HEK293 (cell line): Measurements from ENCODE around the gene TBC1D20.
A peak's percentile ranks its signal among the peaks of the same experiment; 100 is the strongest.

Experiments
- CTCF ChIA-PET: fragments of 350-600 bp; formaldehyde crosslinking; extraction: SDS; loops from one replicate; lab custom pipeline; 2021; ENCODE audit warnings: antibody characterized with exemption; lab: Yijun Ruan, JAX
- POLR2A ChIA-PET: fragments of 300-600 bp; formaldehyde crosslinking; extraction: SDS; loops from one replicate; lab custom pipeline; 2020; ENCODE audit warnings: antibody characterized with exemption, inconsistent platforms; lab: Yijun Ruan, JAX
- H3K27ac ChIP-seq: fragments of 200-500 bp; sonication (Bioruptor generic); 2 replicates; pipeline ENCODE4 v1.5.1; 2014; ENCODE audit warnings: low read depth, low read length, control low read depth, inconsistent platforms; ENCODE audit errors: extremely low read depth
- H3K36me3 ChIP-seq, 2 experiments: fragments of 200-500 bp in 1 of 2; sonication (Bioruptor generic) in 1 of 2; 1 replicate in 1 of 2; 2 replicates in 1 of 2; pipeline ENCODE4 v1.5.1; 2014 to 2017; ENCODE audit warnings: inconsistent platforms in 2 of 2, low read length in 2 of 2; ENCODE audit not compliant: control insufficient read depth in 2 of 2, insufficient read depth in 1 of 2
- H3K4me1 ChIP-seq: fragments of 200-500 bp; sonication (Bioruptor generic); 2 replicates; pipeline ENCODE4 v1.5.1; 2014; ENCODE audit warnings: mild to moderate bottlenecking, low read length, inconsistent platforms; ENCODE audit not compliant: control insufficient read depth, insufficient read depth
- H3K4me3 ChIP-seq: 2 replicates; pipeline ENCODE4 v1.5.1; 2011; ENCODE audit warnings: low read depth, mild to moderate bottlenecking, control low read depth, low read length, moderate library complexity
- H3K9me3 ChIP-seq: fragments of 200-500 bp; sonication (Bioruptor generic); 2 replicates; pipeline ENCODE4 v1.5.1; 2014; ENCODE audit warnings: low read depth, low read length, inconsistent platforms; ENCODE audit not compliant: control insufficient read depth, insufficient read depth
- ZBTB21 ChIP-seq: fragments of 450-650 bp; formaldehyde crosslinking; IDR thresholded peaks from 2 replicates; pipeline ENCODE4 v1.5.1; 2017; ENCODE audit warnings: missing biosample characterization, missing genetic modification characterization
- ZEB2 ChIP-seq: fragments of 450-650 bp; formaldehyde crosslinking; IDR thresholded peaks from 2 replicates; pipeline ENCODE4 v1.5.1; 2016; ENCODE audit warnings: missing biosample characterization, missing genetic modification characterization
- ZFP37 ChIP-seq: fragments of 450-650 bp; formaldehyde crosslinking; IDR thresholded peaks from 2 replicates; pipeline ENCODE4 v1.5.1; 2016; ENCODE audit warnings: missing biosample characterization, missing genetic modification characterization
- ZFP69B ChIP-seq: fragments of 450-650 bp; formaldehyde crosslinking; IDR thresholded peaks from 2 replicates; pipeline ENCODE4 v1.5.1; 2016; ENCODE audit warnings: missing biosample characterization, missing genetic modification characterization
- ZNF266 ChIP-seq: fragments of 450-650 bp; formaldehyde crosslinking; IDR thresholded peaks from 2 replicates; pipeline ENCODE4 v1.5.1; 2016; ENCODE audit warnings: missing biosample characterization, missing genetic modification characterization, low read depth
- ZNF324 ChIP-seq: fragments of 450-650 bp; formaldehyde crosslinking; IDR thresholded peaks from 2 replicates; pipeline ENCODE4 v1.5.1; 2016; ENCODE audit warnings: missing biosample characterization, missing genetic modification characterization
- ZNF350 ChIP-seq: fragments of 450-650 bp; formaldehyde crosslinking; IDR thresholded peaks from 2 replicates; pipeline ENCODE4 v1.5.0; 2017; ENCODE audit warnings: missing biosample characterization, mild to moderate bottlenecking, missing genetic modification characterization
- ZNF48 ChIP-seq: fragments of 450-650 bp; formaldehyde crosslinking; IDR thresholded peaks from 2 replicates; pipeline ENCODE4 v1.5.1; 2016; ENCODE audit warnings: missing biosample characterization, missing genetic modification characterization
- ZNF521 ChIP-seq: fragments of 450-650 bp; formaldehyde crosslinking; IDR thresholded peaks from 2 replicates; pipeline ENCODE4 v1.5.1; 2017; ENCODE audit warnings: missing biosample characterization, mild to moderate bottlenecking, missing genetic modification characterization
- ZNF530 ChIP-seq: fragments of 450-650 bp; formaldehyde crosslinking; IDR thresholded peaks from 2 replicates; pipeline ENCODE4 v1.5.1; 2016; ENCODE audit warnings: low read depth, missing biosample characterization, missing genetic modification characterization
- ZNF555 ChIP-seq: fragments of 450-650 bp; formaldehyde crosslinking; conservative IDR thresholded peaks from 2 replicates; pipeline ENCODE4 v1.5.1; 2017; ENCODE audit warnings: missing biosample characterization, mild to moderate bottlenecking, missing genetic modification characterization, inconsistent platforms
- ZNF558 ChIP-seq: fragments of 450-650 bp; formaldehyde crosslinking; IDR thresholded peaks from 2 replicates; pipeline ENCODE4 v1.5.1; 2016; ENCODE audit warnings: missing biosample characterization, missing genetic modification characterization
- ZSCAN30 ChIP-seq: fragments of 450-650 bp; IDR thresholded peaks from 2 replicates; pipeline ENCODE4 v1.5.1; 2018; ENCODE audit warnings: missing biosample characterization, mild to moderate bottlenecking, missing genetic modification characterization, moderate library complexity
- TF ChIP-seq, protein P1 (sequence below): fragments of 450-650 bp; formaldehyde crosslinking; IDR thresholded peaks from 2 replicates; pipeline ENCODE4 v1.5.1; 2016; ENCODE audit warnings: missing biosample characterization, missing genetic modification characterization
- TF ChIP-seq, protein P2 (sequence below): fragments of 450-650 bp; formaldehyde crosslinking; IDR thresholded peaks from 2 replicates; pipeline ENCODE4 v1.5.1; 2016; ENCODE audit warnings: missing biosample characterization, missing genetic modification characterization
- TF ChIP-seq, protein P3 (sequence below): fragments of 450-650 bp; formaldehyde crosslinking; IDR thresholded peaks from 2 replicates; pipeline ENCODE4; 2016; ENCODE audit warnings: missing biosample characterization, missing genetic modification characterization

The TBC1D20 gene

DNA sequence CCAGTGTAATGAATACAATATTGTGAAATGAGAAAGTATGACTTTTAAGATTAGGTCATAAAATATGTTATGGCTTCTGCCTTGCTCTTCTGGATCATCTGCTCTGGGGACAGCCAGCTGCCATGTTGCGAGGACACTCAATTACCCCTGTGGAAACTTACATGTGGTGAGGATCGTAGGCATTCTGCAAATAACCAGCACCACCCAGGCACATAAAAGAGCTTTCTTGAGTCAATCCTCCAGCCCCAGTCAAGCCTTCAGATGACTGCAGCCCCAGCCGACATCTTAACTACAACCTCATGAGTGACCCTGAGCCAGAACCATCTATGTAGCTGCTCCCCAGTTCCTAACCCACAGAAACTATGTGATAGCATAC lies 58.8 kb downstream of the TBC1D20 start (continued):
- TF ChIP-seq ZFP37 (tag by site-specific recombination) (no peak), ZNF555 (tag by site-specific recombination) (no peak), ZNF530 (tag by site-specific recombination) (no peak), ZNF558 (tag by site-specific recombination) (no peak), ZNF521 (tag by site-specific recombination) (no peak), ZNF350 (tag by site-specific recombination) (no peak), ZNF324 (tag by site-specific recombination) (no peak)
- TF ChIP-seq, protein P1, sequence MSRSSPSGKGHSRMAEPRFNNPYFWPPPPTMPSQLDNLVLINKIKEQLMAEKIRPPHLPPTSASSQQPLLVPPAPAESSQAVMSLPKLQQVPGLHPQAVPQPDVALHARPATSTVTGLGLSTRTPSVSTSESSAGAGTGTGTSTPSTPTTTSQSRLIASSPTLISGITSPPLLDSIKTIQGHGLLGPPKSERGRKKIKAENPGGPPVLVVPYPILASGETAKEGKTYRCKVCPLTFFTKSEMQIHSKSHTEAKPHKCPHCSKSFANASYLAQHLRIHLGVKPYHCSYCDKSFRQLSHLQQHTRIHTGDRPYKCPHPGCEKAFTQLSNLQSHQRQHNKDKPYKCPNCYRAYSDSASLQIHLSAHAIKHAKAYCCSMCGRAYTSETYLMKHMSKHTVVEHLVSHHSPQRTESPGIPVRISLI (tag by site-specific recombination) = no peak
- TF ChIP-seq, protein P2, sequence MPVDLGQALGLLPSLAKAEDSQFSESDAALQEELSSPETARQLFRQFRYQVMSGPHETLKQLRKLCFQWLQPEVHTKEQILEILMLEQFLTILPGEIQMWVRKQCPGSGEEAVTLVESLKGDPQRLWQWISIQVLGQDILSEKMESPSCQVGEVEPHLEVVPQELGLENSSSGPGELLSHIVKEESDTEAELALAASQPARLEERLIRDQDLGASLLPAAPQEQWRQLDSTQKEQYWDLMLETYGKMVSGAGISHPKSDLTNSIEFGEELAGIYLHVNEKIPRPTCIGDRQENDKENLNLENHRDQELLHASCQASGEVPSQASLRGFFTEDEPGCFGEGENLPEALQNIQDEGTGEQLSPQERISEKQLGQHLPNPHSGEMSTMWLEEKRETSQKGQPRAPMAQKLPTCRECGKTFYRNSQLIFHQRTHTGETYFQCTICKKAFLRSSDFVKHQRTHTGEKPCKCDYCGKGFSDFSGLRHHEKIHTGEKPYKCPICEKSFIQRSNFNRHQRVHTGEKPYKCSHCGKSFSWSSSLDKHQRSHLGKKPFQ = no peak
- TF ChIP-seq, all 188 proteins: peak for 0

DNA sequence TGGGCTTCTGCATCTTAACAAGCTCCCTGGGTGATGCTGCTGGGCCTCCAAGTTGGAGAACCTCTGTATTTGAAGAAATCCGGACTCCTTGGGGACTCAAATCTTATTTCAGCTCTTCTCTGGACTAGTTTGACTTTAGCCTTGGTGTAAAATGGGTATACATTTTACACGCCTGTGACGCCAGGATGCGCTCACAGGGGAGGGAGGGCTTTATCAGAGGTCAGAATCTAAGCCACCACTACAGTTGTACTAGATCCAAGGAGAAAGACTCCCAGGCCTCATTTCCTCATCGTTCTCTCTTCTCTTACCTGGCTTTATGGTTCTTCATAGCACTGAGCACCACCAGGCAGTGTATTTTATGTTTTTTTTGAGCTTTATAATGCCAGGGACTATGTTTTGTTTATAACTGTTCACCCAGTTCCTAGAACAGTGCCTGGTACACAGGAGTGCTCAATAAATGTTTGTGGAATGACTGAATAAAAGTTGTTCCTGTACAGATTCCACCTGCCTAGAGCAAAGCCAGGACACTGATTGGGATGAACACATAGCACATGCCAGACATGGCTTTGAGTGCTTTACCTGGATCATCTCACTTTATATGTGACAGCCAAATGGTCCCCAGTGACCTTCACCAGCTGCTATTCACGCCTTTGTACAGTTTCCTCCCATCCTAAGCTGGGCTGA lies 59.3 kb downstream of the TBC1D20 start:
- Histone ChIP-seq H3K9me3 (no peaks in the 10 kb centered on the region), H3K36me3 (no peaks in the 10 kb centered on the region), H3K4me3 (no peak overlapping the region), H3K27ac (no peak overlapping the region), H3K4me1 (peaks cover 4% of the 10 kb centered on the region)
- ChIA-PET CTCF (interaction anchor here (0.6 to 1.6 kb wide), 3 partner anchors 29 to 235 kb away, joined by 3 to 5 read pairs (median 4); no protein-coding TSS in a partner anchor), POLR2A (no interaction called here)
- TF ChIP-seq, protein P3, sequence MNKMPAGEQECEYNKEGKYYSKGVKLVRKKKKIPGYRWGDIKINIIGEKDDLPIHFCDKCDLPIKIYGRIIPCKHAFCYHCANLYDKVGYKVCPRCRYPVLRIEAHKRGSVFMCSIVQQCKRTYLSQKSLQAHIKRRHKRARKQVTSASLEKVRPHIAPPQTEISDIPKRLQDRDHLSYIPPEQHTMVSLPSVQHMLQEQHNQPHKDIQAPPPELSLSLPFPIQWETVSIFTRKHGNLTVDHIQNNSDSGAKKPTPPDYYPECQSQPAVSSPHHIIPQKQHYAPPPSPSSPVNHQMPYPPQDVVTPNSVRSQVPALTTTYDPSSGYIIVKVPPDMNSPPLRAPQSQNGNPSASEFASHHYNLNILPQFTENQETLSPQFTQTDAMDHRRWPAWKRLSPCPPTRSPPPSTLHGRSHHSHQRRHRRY = no peak
- no peak for TF ChIP-seq ZBTB21
- no peak for TF ChIP-seq ZEB2 (tag by site-specific recombination)
- no peak for TF ChIP-seq ZNF48 (tag by site-specific recombination)
- no peak for TF ChIP-seq ZSCAN30 (tag by site-specific recombination)
- no peak for TF ChIP-seq ZNF266 (tag by site-specific recombination)

DNA sequence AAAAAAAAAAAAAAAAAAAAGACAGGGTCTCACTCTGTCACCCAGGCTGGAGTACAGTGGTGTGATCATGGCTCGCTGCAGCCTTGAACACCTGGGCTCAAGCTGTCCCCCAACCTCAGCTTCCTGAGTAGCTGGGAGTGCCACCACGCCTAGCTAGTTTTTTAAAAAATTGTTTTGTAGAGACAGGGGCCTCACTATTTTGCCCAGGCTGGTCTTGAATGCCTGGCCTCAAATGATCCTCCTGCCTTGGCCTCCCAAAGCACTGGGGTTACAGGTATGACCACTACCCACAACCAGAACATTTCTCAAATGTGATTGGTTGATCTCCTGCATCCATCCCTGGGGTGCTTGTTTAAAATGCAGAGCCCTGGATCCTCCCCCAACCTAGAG lies 59.8 kb downstream of the TBC1D20 start:
- ChIA-PET POLR2A (no interaction called here), CTCF (interaction anchor here (0.7 to 1.7 kb wide), 4 partner anchors 29 to 264 kb away, joined by 3 to 5 read pairs (median 4); no protein-coding TSS in a partner anchor)
- Histone ChIP-seq H3K27ac (no peak overlapping the region), H3K9me3 (no peaks in the 10 kb centered on the region), H3K4me3 (no peak overlapping the region), H3K4me1 (peaks cover 3% of the 10 kb centered on the region), H3K36me3 (peaks cover 0 to 4% of the 10 kb centered on the region in 2 experiments; a peak in 1 of 3 replicates)
- TF ChIP-seq, protein P1 (tag by site-specific recombination) = peak; percentile 76
- TF ChIP-seq ZFP69B = no peak
